ENCODE measurements around the gene SMCO4. TPM values are rescaled to one million over a fixed set of nuclear protein-coding genes. Genes with fewer than 3 reads are reported as not detected.

Gene SMCO4
- total RNA-seq, 1 experiment from 2014 or later: 14.1 TPM

DNA sequence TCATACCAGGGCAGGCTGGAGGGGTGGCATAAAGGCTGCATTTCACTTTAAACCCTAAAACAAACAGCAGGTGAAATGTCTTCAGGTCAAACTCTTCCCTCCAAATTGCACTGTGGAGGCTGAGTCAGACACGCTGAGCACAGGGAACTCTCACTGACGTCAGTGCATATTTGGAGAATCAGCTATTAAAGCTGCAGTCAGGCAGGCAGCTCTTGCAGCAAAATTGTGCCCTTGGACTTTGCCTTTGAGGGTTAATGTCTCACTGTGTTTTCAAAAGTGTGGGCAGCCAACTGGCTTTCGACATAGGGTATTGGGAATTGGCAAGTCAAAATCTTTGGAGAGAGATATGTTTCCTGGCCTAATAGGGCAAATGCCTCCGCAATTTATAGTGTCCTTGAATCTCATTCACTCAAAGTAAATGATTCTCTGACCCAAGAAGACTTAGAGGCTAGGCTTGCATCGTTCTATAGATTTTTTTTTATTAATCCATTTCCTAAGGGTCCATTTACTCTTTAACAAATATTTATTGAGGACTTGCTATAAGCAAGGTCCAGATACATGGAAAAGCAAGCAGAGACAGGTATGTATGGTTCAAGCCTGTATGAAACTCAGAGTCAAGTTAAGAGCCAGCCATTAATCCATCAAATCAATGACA, 27.7 kb upstream of the SMCO4 start:
- Histone ChIP-seq H3K9me3 (ENCODE audit: control insufficient read depth, insufficient read depth, low read depth, low read length) (no peaks in the 10 kb centered on the region), H3K4me3 (ENCODE audit: low read depth in 2 of 2, low read length in 2 of 2) (no peak overlapping the region), H3K27ac (ENCODE audit: low read length) (no peak overlapping the region), H3K36me3 (ENCODE audit: control insufficient read depth, insufficient read depth, low read length) (no peaks in the 10 kb centered on the region; the same call in 1 of the 2 replicates), H3K4me1 (ENCODE audit: control insufficient read depth, insufficient read depth, low read length) (no peaks in the 10 kb centered on the region), H3K27me3 (ENCODE audit: control insufficient read depth, insufficient read depth, low read length) (peaks cover 16% of the 10 kb centered on the region)
- TF ChIP-seq CTCF (IDR thresholded peaks at IDR 0.05) (no peak), POLR2AphosphoS5 (IDR thresholded peaks at IDR 0.05; ENCODE audit: low read depth, low read length) (no peak), SIN3A (IDR thresholded peaks at IDR 0.05; ENCODE audit: borderline replicate concordance, insufficient read depth, low read depth, low read length) (no peak), TCF7L2 (IDR thresholded peaks at IDR 0.05; ENCODE audit: low read depth, low read length) (no peak)
- TF ChIP-seq, protein P1, sequence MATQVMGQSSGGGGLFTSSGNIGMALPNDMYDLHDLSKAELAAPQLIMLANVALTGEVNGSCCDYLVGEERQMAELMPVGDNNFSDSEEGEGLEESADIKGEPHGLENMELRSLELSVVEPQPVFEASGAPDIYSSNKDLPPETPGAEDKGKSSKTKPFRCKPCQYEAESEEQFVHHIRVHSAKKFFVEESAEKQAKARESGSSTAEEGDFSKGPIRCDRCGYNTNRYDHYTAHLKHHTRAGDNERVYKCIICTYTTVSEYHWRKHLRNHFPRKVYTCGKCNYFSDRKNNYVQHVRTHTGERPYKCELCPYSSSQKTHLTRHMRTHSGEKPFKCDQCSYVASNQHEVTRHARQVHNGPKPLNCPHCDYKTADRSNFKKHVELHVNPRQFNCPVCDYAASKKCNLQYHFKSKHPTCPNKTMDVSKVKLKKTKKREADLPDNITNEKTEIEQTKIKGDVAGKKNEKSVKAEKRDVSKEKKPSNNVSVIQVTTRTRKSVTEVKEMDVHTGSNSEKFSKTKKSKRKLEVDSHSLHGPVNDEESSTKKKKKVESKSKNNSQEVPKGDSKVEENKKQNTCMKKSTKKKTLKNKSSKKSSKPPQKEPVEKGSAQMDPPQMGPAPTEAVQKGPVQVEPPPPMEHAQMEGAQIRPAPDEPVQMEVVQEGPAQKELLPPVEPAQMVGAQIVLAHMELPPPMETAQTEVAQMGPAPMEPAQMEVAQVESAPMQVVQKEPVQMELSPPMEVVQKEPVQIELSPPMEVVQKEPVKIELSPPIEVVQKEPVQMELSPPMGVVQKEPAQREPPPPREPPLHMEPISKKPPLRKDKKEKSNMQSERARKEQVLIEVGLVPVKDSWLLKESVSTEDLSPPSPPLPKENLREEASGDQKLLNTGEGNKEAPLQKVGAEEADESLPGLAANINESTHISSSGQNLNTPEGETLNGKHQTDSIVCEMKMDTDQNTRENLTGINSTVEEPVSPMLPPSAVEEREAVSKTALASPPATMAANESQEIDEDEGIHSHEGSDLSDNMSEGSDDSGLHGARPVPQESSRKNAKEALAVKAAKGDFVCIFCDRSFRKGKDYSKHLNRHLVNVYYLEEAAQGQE (IDR thresholded peaks at IDR 0.05; ENCODE audit: insufficient read depth in 1 of 2, low read depth in 2 of 2, low read length in 1 of 2): no peak
- CTCF ChIA-PET: no interaction called here
- DNase-seq (ENCODE audit: low read depth, low spot score) (no peak), ATAC-seq (no peak)
- in situ Hi-C loops (cut with HindIII; ENCODE audit: low pct_unique_long_range_greater_than_20kb, low sequenced_read_pairs) (no loop called here), intact Hi-C loops (cut with micrococcal nuclease; ENCODE audit: unreplicated experiment) (no loop called here)
- POLR2A ChIA-PET: no interaction called here
- no TSS peak for BruUV-seq (replicated peaks)

DNA sequence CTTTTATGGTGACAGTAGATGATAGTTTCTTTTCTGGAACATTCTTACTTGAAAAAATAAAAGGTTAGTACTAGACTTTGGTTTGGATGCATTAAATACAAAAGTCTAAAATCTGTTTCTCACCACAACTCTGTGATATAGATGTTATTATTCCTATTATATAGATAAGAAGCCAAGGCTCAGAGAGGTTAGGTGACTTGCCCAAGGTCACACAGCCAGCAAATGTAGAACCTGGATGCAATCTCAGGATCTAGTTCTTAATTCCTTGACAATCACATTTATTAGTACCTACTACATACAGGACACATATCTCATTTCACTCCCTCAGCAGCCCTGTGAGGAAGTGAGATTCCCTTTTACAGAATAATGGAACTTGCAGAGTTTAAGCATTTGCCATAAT, 26.3 kb upstream of the SMCO4 start:
- H3K27ac ChIP-seq (ENCODE audit: low read length): no peak overlapping the region
- H3K9me3 ChIP-seq (ENCODE audit: control insufficient read depth, insufficient read depth, low read depth, low read length): no peaks in the 10 kb centered on the region
- BruUV-seq (replicated peaks): no TSS peak
- ATAC-seq: no peak
- H3K4me3 ChIP-seq (ENCODE audit: low read depth in 2 of 2, low read length in 2 of 2): no peak overlapping the region
- CTCF ChIA-PET: no interaction called here
- intact Hi-C loops (cut with micrococcal nuclease; ENCODE audit: unreplicated experiment): no loop called here
- no peaks in the 10 kb centered on the region; the same call in 1 of the 2 replicates for H3K36me3 ChIP-seq (ENCODE audit: control insufficient read depth, insufficient read depth, low read length)
- no peaks in the 10 kb centered on the region for H3K4me1 ChIP-seq (ENCODE audit: control insufficient read depth, insufficient read depth, low read length)
- peaks cover 21% of the 10 kb centered on the region for H3K27me3 ChIP-seq (ENCODE audit: control insufficient read depth, insufficient read depth, low read length)
- no peak for DNase-seq (ENCODE audit: low read depth, low spot score)
- in situ Hi-C loops (cut with HindIII; ENCODE audit: low pct_unique_long_range_greater_than_20kb, low sequenced_read_pairs): no loop called here
- TF ChIP-seq CTCF (IDR thresholded peaks at IDR 0.05): no peak
- TF ChIP-seq TCF7L2 (IDR thresholded peaks at IDR 0.05; ENCODE audit: low read depth, low read length): no peak
- no peak for TF ChIP-seq POLR2AphosphoS5 (IDR thresholded peaks at IDR 0.05; ENCODE audit: low read depth, low read length)
- TF ChIP-seq SIN3A (IDR thresholded peaks at IDR 0.05; ENCODE audit: borderline replicate concordance, insufficient read depth, low read depth, low read length): no peak
- TF ChIP-seq, protein P1 (IDR thresholded peaks at IDR 0.05; ENCODE audit: insufficient read depth in 1 of 2, low read depth in 2 of 2, low read length in 1 of 2): no peak
- POLR2A ChIA-PET: no interaction called here

All from Panc1 (cell line).